Measurements from ENCODE around the gene ZFAND4.

GRCh38 chr10:45644527-45644926, 28.0 kb downstream of the ZFAND4 start:
- no peak for TF ChIP-seq CTCF (IDR thresholded peaks at IDR 0.05)
- TF ChIP-seq ZNF416 (CRISPR knock-in tag; IDR thresholded peaks at IDR 0.05): no peak
- TF ChIP-seq JUN (CRISPR knock-in tag; IDR thresholded peaks at IDR 0.05): no peak
- no peak for TF ChIP-seq ATF3 (CRISPR knock-in tag; conservative IDR thresholded peaks at IDR 0.05)
- TF ChIP-seq MAX (CRISPR knock-in tag; IDR thresholded peaks at IDR 0.05): no peak
- TF ChIP-seq CDX4 (CRISPR knock-in tag; IDR thresholded peaks at IDR 0.05; ENCODE audit: borderline replicate concordance): no peak
- TF ChIP-seq NR1H2 (CRISPR knock-in tag; IDR thresholded peaks at IDR 0.05): no peak
- no peak for TF ChIP-seq PRRX2 (CRISPR knock-in tag; IDR thresholded peaks at IDR 0.05)
